GM21619 (cell line): ENCODE measurements around the gene SETD2.
"Not testable (repeated sequence)": the region's sequence is repeated elsewhere in the genome, so short reads cannot be mapped to it uniquely, and the experiment has no call there.

Source experiments
- ATAC-seq: cut with Tn5 transposase; IDR thresholded peaks from one replicate; pipeline ENCODE4 v1.9.1; 2021; ENCODE audit not compliant: unreplicated experiment

Gene SETD2

GRCh38 chr3:47156396-47156795, 7.5 kb downstream of the SETD2 start:
- no peak for ATAC-seq

GRCh38 chr3:47152578-47152977, 11.3 kb downstream of the SETD2 start:
- ATAC-seq, result no peak

- no peak for ATAC-seq
These were observed 12.1 kb downstream of the SETD2 start for GRCh38 chr3:47151836-47152235.

- no peak for ATAC-seq
These were observed 14.5 kb downstream of the SETD2 start for GRCh38 chr3:47149339-47149933.

GRCh38 chr3:47145272-47145671, 18.6 kb downstream of the SETD2 start:
- ATAC-seq, result no peak

- no peak for ATAC-seq
These were observed 20.8 kb downstream of the SETD2 start for GRCh38 chr3:47143068-47143467.

GRCh38 chr3:47142536-47142935, 21.4 kb downstream of the SETD2 start:
- not testable (repeated sequence) for ATAC-seq

- peak; percentile 92 for ATAC-seq
These were observed 22.9 kb downstream of the SETD2 start for GRCh38 chr3:47140973-47141461.

GRCh38 chr3:47140553-47140952, 23.4 kb downstream of the SETD2 start:
- not testable (repeated sequence) for ATAC-seq

GRCh38 chr3:47134311-47134710, 29.6 kb downstream of the SETD2 start:
- no peak for ATAC-seq

GRCh38 chr3:47133641-47134040, 30.3 kb downstream of the SETD2 start:
- ATAC-seq, result no peak

- no peak for ATAC-seq
These were observed 33.4 kb downstream of the SETD2 start for GRCh38 chr3:47130557-47130956.

- no peak for ATAC-seq
These were observed 35.8 kb downstream of the SETD2 start for GRCh38 chr3:47128137-47128536.

GRCh38 chr3:47123857-47124256, 40.1 kb downstream of the SETD2 start:
- ATAC-seq, result no peak

- no peak for ATAC-seq
These were observed 42.5 kb downstream of the SETD2 start for GRCh38 chr3:47121409-47121808.

- no peak for ATAC-seq
These were observed 43.8 kb downstream of the SETD2 start for GRCh38 chr3:47120138-47120537.

- not testable (repeated sequence) for ATAC-seq
These were observed 44.5 kb downstream of the SETD2 start for GRCh38 chr3:47119387-47119786.

GRCh38 chr3:47117807-47118364, 46.0 kb downstream of the SETD2 start:
- no peak for ATAC-seq

GRCh38 chr3:47115524-47115923, 48.4 kb downstream of the SETD2 start:
- ATAC-seq, result not testable (repeated sequence)

- ATAC-seq, result no peak
These were observed 50.1 kb downstream of the SETD2 start for GRCh38 chr3:47113669-47114365.

- no peak for ATAC-seq
These were observed 50.9 kb downstream of the SETD2 start for GRCh38 chr3:47112997-47113396.

GRCh38 chr3:47109393-47109792, 54.5 kb downstream of the SETD2 start:
- ATAC-seq, result no peak
